K562 (cell line): ENCODE measurements around the gene FAM171A2. TPM values are rescaled to one million over a fixed set of nuclear protein-coding genes. Genes with fewer than 3 reads are reported as not detected.

Experiments used
- ATAC-seq: fragments of 200-7000 bp; cut with Tn5 transposase; 3 replicates; pipeline ENCODE4 v1.9.1; 2020; ENCODE audit warnings: moderate library complexity
- BruUV-seq: library from RNA; stranded (reverse); fragments of 400-500 nt; replicated peaks from 2 replicates; lab custom pipeline; 2021; lab: Mats Ljungman, UMichigan
- CTCF ChIA-PET: fragments of 300-600 bp; formaldehyde crosslinking; extraction: SDS; loops from one replicate; lab custom pipeline; 2021; ENCODE audit warnings: low intra/inter-chr PET ratio; lab: Yijun Ruan, JAX
- POLR2A ChIA-PET: fragments of 300-600, 350-650 bp; sonication (Branson Sonifier 250); formaldehyde crosslinking; extraction: SDS; loops from one replicate; lab custom pipeline; 2021; ENCODE audit warnings: antibody characterized with exemption, inconsistent platforms; lab: Yijun Ruan, JAX
- DNase-seq, 4 experiments: peaks; one replicate each; pipeline versions ENCODE4 v3.0.0 to v3.0.0-alpha.2; 2011 to 2018; ENCODE audit warnings: low spot score in 3 of 4, mixed read lengths in 3 of 4; ENCODE audit errors: extremely low read depth in 1 of 4
- FAIRE-seq: peaks from 2 replicates; lab custom pipeline; 2011; peaks lifted over from hg19 to GRCh38; lab: Jason Lieb, UNC
- H2AFZ ChIP-seq: 2 replicates; pipeline ENCODE4 v1.6.0; 2011; ENCODE audit warnings: low read depth, low read length, control low read depth, inconsistent platforms
- H3K27ac ChIP-seq: fragments of 200-600 bp; 3 replicates; pipeline ENCODE4 v1.8.0; 2011; ENCODE audit warnings: low read depth, mild to moderate bottlenecking, control low read depth, inconsistent platforms, low read length, moderate library complexity, mixed read lengths; ENCODE audit errors: extremely low read depth
- H3K27me3 ChIP-seq, 2 experiments: fragments of 300-600 bp in 1 of 2; 2 replicates in 1 of 2; 3 replicates in 1 of 2; pipeline versions ENCODE4 v1.6.0 to v1.8.0; 2011; ENCODE audit warnings: inconsistent platforms in 2 of 2, low read length in 2 of 2, mild to moderate bottlenecking in 1 of 2, mixed read lengths in 1 of 2, moderate library complexity in 1 of 2; ENCODE audit not compliant: control insufficient read depth in 2 of 2, insufficient read depth in 2 of 2
- H3K36me3 ChIP-seq: fragments of 300-600 bp; 3 replicates; pipeline ENCODE4 v1.8.0; 2011; ENCODE audit warnings: mild to moderate bottlenecking, low read length, inconsistent platforms; ENCODE audit not compliant: control insufficient read depth, insufficient read depth
- H3K4me1 ChIP-seq, 2 experiments: fragments of 200-600 bp in 1 of 2; replicated peaks in 1 of 2; 2 replicates in 1 of 2; 3 replicates in 1 of 2; pipeline versions ENCODE4 v1.5.1 to v1.8.0; 2011; ENCODE audit warnings: inconsistent platforms in 2 of 2, low read length in 2 of 2, mild to moderate bottlenecking in 1 of 2, mixed read lengths in 1 of 2, moderate library complexity in 1 of 2; ENCODE audit not compliant: control insufficient read depth in 2 of 2, insufficient read depth in 2 of 2
- H3K4me2 ChIP-seq: 2 replicates; pipeline ENCODE4 v1.6.1; 2011; ENCODE audit warnings: low read length, control low read depth, inconsistent platforms, mixed read lengths; ENCODE audit not compliant: insufficient read depth
- H3K4me3 ChIP-seq: fragments of 200-600 bp; sonication (generic), shearing (Covaris generic); 2 replicates; pipeline ENCODE4 v1.5.1; 2016; ENCODE audit warnings: control low read depth, inconsistent platforms
- H3K79me2 ChIP-seq: fragments of 200-600 bp; 3 replicates; pipeline ENCODE4 v1.8.0; 2011; ENCODE audit warnings: low read length, inconsistent platforms; ENCODE audit not compliant: control insufficient read depth, insufficient read depth
- H3K9ac ChIP-seq, 2 experiments: 2 replicates each; pipeline versions ENCODE4 v1.6.0 to v1.6.1; 2011; ENCODE audit warnings: low read depth in 2 of 2, low read length in 2 of 2, control low read depth in 1 of 2, inconsistent platforms in 1 of 2, mild to moderate bottlenecking in 1 of 2, mixed read lengths in 1 of 2; ENCODE audit not compliant: insufficient read depth in 1 of 2
- H3K9me1 ChIP-seq: one replicate; pipeline ENCODE4 v1.6.0; 2011; ENCODE audit warnings: inconsistent platforms, mild to moderate bottlenecking, low read length, moderate library complexity; ENCODE audit not compliant: control insufficient read depth, insufficient read depth
- H3K9me3 ChIP-seq: replicated peaks from 2 replicates; pipeline ENCODE4 v1.5.1; 2011; ENCODE audit warnings: low read depth, low read length, inconsistent platforms; ENCODE audit not compliant: control insufficient read depth, insufficient read depth
- H4K20me1 ChIP-seq: replicated peaks from 2 replicates; pipeline ENCODE4 v1.6.1; 2011; ENCODE audit warnings: low read length, inconsistent platforms, mixed read lengths; ENCODE audit not compliant: control insufficient read depth, insufficient read depth
- GMEB1 ChIP-seq: fragments of 250-450 bp; sonication (Bioruptor Pico); IDR thresholded peaks from 2 replicates; pipeline ENCODE4 v1.4.0; 2020; ENCODE audit warnings: mild to moderate bottlenecking
- IRF9 ChIP-seq: fragments of 450-650 bp; IDR thresholded peaks from 2 replicates; pipeline ENCODE4 v1.6.1; 2016; ENCODE audit warnings: missing biosample characterization, missing genetic modification characterization
- PHB2 ChIP-seq: fragments of 450-650 bp; IDR thresholded peaks from 2 replicates; pipeline ENCODE4 v1.6.1; 2017; ENCODE audit warnings: low read depth
- RUNX1 ChIP-seq: sonication (generic); IDR thresholded peaks from 2 replicates; pipeline ENCODE4 v1.6.1; 2016; ENCODE audit warnings: antibody characterized with exemption, low read depth
- STAT5B ChIP-seq: fragments of 250-450 bp; sonication (Bioruptor Pico); IDR thresholded peaks from 2 replicates; pipeline ENCODE4 v1.8.0; 2021; ENCODE audit warnings: mild to moderate bottlenecking, inconsistent platforms
- ZNF740 ChIP-seq, 3 experiments: fragments of 200-800 bp in 1 of 3; sonication (Bioruptor generic) in 1 of 3; sonication (generic) in 1 of 3; formaldehyde crosslinking in 1 of 3; IDR thresholded peaks; 2 replicates each; pipeline versions ENCODE4 v1.6.1 to v1.8.0; 2016 to 2022; ENCODE audit warnings: mild to moderate bottlenecking in 2 of 3, missing compliant biosample characterization in 2 of 3, missing genetic modification characterization in 2 of 3, missing genetic modification reagents in 1 of 3
- WGBS: fragments of 100-300 bp; shearing (Covaris generic); methylation state at CpG from one replicate; pipeline ENCODE4 v1.1.6; 2016; ENCODE audit warnings: low coverage, mixed read lengths; ENCODE audit not compliant: insufficient coverage; ENCODE audit errors: missing lambda C conversion rate; 5-methylcytosine and 5-hydroxymethylcytosine counted together
- in situ Hi-C: fragments of 300-500 bp; cut with MboI; formaldehyde crosslinking; loops from 4 replicates; pipeline ENCODE4 v1.15.0; 2018; ENCODE audit warnings: inconsistent platforms, mixed read lengths
- intact Hi-C: fragments of 100-400 bp; cut with micrococcal nuclease; formaldehyde crosslinking; loops from 2 replicates; pipeline ENCODE4 v1.14.2; 2022
- polyA plus RNA-seq, 8 experiments: library from polyadenylated mRNA; depleted of rRNA in 4 of 8; stranded (reverse) in 5 of 8; unstranded in 3 of 8; fragments of >200 nt; fragmentation: Nextera tagmentation in 2 of 8; fragmentation: Illumina TruSeq in 1 of 8; extraction: Ambion mirVana in 2 of 8; extraction: Trizol in 1 of 8; gene quantifications; 2 replicates each; pipeline versions ENCODE4 v1.2.1 to v1.2.3, GENCODE V29; 2011 to 2014; ENCODE audit warnings: inconsistent platforms in 1 of 8, missing spikeins in 1 of 8
- total RNA-seq, 7 experiments: library from RNA; depleted of rRNA in 6 of 7; stranded (reverse); fragments of >200 nt in 6 of 7; fragmentation: Illumina TruSeq in 2 of 7; extraction: Trizol in 2 of 7; gene quantifications; 2 replicates each; pipeline versions ENCODE4 v1.2.1 to v1.2.3, GENCODE V29; 2011 to 2021; ENCODE audit warnings: low replicate concordance in 1 of 7

FAM171A2 gene
- total and polyA plus RNA-seq, 9 of the 15 experiments (the other 6 are each of a cell fraction or from before 2014, with no cell fraction given) = 0.10 to 10.2 (median 2.0) TPM; not detected in 1

GRCh38 chr17:44362459-44362948 is 1.1 kb downstream of the FAM171A2 start:
- ChIA-PET CTCF (no interaction called here), POLR2A (interaction anchor here (0.5 to 1.5 kb wide), 9 partner anchors 16 to 375 kb away, joined by 3 to 4 read pairs (median 3); partner anchors contain the start of gene ITGA2B)
- ATAC-seq (no peak), DNase-seq (peak in 1 of 4 experiments; percentile 44), FAIRE-seq (no peak)
- Histone ChIP-seq H3K79me2 (no peaks in the 10 kb centered on the region), H3K9me1 (no peaks in the 10 kb centered on the region), H3K4me3 (peak overlapping the region; percentile 81), H3K4me2 (peak overlapping the region; percentile 70; the same call in 1 of the 2 replicates), H3K9ac (peak overlapping the region; percentile 70 to 96; a peak in 2 of 4 replicates), H3K36me3 (no peaks in the 10 kb centered on the region), H2AFZ (no peak overlapping the region), H4K20me1 (peaks cover 9% of the 10 kb centered on the region), H3K4me1 (peaks cover 2 to 28% of the 10 kb centered on the region in 2 experiments; a peak in 4 of 5 replicates), H3K9me3 (no peaks in the 10 kb centered on the region), H3K27ac (no peak overlapping the region), H3K27me3 (no peaks in the 10 kb centered on the region; a peak in 1 of 5 replicates)
- intact Hi-C loops = no loop called here
- TF ChIP-seq PHB2 (no peak), STAT5B (no peak), ZNF740 (CRISPR knock-in tag; IDR thresholded peaks at IDR 0.05) (peak; percentile 30), ZNF740 (tag; IDR thresholded peaks at IDR 0.05) (no peak), GMEB1 (CRISPR knock-in tag) (no peak), RUNX1 (no peak), IRF9 (tag) (no peak)
- BruUV-seq = no TSS peak
- WGBS = 83% methylated on average over 1 of the region's 11 CpGs
- in situ Hi-C loops = no loop called here
